Skin of body (tissue), 2 donors: ENCODE data around the gene MEGF9. TPM values are rescaled to one million over a fixed set of nuclear protein-coding genes. Genes with fewer than 3 reads are reported as not detected.
"Not testable (repeated sequence)": the region's sequence is repeated elsewhere in the genome, so short reads cannot be mapped to it uniquely, and the experiment has no call there.

Experiments
- DNase-seq: peaks from one replicate; lab custom pipeline; 2025; lab: John Stamatoyannopoulos, UW
- total RNA-seq: library from RNA; depleted of rRNA; stranded (reverse); fragments of >200 nt; gene quantifications from one replicate; pipeline ENCODE4 v1.2.3, GENCODE V29; 2014

MEGF9 gene
- total RNA-seq, result 24.2 TPM

DNA sequence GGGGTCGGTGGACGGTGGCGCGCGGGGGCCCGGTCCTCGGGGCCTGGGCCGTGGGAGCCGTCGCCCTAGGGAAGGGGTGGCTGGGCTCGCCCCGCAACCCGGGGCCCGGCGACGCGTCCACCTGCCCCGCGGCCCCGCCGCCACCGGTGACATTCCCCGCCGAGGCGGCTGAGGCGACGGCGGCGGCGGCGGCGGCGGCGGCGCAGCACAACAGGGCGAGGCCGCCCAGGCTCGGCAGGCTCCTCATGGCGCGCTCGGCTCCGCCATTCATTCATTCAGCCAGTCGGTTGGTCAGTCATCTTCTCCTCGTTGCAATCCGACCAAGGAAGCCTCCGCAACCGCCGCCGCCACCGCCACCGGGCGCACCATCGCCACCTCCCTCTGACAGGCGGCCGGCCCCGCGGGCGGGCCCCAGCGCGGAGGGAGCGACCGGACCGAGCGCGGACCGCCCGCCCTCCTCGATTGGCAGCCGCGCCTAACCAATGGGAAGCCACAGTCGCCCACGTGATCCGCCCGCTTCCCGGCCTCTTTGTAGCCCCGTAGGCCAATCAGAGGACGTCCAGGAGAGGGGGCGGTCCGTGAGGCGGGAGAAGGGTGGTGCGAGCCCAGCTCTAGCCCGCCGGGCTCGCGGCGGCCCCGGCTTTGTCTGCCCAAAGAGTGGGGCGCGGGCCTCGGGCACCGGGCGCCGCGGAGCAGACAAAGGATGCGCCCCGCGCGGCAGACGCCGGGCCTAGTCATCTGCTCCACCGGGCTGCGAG, at the start of gene MEGF9:
TSS of gene MEGF9 (minus strand) at position 383 of the 758 bp plus-strand sequence. CDS start at position 271, 112 bp downstream.
- peak; percentile 98 for DNase-seq

DNA sequence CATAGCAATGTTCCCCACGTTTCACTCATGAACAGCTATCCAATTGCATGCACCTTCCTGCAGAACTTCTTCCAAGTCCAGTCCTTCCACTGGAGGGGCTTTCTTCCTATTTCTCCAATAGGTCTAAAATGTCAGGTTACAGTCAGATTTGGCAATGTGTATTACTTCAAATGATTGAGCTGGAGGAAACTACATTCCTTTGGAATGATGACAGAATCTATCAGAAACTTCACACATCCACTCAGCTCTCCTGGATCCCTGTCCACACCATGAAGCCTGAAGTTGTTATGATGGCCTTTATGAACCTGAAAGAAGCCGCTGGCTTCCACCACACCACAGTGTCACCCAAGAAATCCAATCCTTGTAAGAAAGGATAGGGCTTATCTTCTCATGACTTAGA, 46.7 kb upstream of the MEGF9 start:
- no peak for DNase-seq

- DNase-seq, result no peak
These were observed 45.6 kb upstream of the MEGF9 start for GRCh38 chr9:120759755-120760400.

DNA sequence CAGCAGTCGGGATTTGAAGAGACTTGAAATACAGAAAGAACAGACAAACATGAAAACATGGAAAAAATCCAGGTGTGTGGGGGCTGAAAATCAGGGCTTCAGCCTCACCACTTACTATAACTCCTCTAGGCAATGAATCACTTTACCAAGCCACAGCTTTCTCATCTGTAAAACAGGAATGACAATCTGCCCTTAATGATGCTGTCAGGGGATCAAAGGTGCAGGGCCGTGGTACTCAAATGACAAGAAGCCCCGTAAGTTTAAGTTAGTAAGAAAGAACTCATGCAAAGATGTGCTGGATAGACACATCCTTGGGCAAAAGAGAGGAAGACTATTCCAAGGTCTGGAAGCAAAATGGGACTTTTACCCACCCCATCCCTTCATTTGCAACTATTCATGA, 44.3 kb upstream of the MEGF9 start:
- no peak for DNase-seq

DNA sequence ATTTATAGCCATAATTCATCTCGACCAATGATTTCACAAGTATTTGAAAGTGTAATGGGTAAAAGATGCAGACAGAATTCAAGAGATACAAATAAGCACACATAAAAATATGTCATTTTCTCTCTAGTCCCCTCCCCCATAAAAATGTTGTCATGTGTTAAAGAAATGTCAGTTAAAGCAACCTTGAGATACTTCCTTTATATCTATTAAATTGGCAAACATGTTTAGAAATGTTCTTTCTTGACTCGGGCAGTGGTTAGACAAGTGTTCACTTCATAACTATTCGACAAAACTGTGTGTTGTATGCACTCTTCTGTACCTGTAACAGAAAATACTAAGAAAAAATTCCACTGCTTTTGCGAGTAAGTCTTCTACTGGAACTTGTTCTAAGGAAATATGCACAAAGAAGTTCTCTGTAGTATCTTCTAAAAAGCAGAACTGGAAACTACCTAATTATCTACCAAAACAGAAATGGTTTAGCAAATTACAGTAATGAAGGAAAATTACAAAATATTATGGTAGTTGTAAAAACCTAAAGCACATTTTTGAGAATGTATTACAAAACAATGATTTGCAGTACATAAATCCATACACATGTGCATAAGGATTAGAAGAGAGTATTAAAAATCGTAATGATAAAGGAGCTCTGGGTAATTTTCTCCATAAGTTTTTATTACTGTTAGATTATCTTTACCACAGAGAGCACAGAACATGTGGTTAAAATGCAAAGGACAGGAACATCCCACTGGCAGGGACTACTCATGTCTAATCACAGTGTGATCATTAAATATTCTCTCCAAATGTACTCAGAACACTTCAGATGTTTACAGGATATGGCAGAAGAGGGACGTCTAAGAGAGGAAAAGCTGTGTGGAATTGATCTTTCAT, 43.0 kb upstream of the MEGF9 start:
- no peak for DNase-seq

GRCh38 chr9:120756531-120756930, 42.3 kb upstream of the MEGF9 start:
- no peak for DNase-seq

DNA sequence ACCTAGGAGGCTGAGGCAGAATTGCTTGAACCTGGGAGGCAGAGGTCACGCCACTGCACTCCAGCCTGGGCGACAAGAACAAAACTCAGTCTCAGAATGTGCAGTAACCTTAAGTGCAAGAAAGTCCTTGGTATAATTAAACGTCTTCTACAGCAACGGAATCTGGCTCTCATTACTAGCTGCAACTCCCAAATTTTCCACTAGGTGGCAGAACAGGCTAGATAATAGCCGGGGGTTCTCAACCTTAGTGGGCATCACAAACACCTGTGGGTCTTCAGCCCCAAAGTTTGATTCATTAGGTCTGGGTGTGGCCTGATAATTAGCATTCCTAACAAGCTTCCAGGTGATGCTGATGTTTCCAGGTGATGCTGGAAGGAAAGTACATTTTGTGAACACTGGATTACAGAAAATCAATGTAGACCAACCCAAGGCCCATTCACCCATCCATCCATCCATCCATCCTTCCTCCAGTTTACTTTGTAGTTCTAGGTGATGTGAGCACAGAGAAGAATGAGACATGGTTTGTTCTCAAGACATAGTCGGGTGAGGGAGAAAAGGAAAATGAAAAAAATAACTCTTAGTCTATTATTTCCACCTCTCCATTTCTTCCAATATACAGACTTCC, 41.7 kb upstream of the MEGF9 start:
- peak; percentile 29 for DNase-seq

DNA sequence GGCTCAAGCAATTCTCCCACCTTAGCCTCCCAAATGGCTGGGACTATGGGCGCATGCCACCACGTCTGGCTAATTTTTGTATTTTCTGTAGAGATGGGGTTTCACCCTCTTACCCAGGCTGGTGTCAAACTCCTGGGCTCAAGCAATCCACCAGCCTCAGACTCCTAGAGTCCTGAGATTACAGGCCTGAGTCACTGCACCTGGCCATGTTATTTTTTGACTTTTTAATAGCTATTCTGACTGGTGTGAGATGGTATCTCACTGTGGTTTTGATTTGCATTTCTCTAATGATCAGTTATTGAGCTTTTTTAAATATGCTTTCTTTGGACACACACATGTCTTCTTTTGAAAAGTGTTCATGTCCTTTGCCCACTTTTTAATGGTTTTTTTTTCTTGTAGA, 40.8 kb upstream of the MEGF9 start:
- DNase-seq, result no peak

- DNase-seq, result no peak
These were observed 36.2 kb upstream of the MEGF9 start for GRCh38 chr9:120750421-120750820.

DNA sequence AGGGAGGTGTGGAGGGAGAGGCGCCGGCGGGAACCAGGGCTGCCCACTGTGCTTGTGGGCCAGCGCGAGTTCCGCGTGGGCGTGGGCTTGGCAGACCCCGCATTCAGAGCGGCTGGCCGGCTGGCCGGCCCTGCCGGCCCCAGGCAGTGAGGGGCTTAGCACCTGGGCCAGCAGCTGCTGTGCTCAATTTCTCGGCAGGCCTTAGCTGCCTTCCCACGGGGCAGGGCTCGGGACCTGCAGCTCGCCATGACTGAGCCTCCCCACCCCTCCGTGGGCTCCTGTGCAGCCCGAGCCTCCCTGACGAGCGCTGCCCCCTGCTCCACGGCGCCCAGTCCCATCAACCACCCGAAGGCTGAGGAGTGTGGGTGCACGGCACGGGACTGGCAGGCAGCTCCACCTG, 32.1 kb upstream of the MEGF9 start:
- not testable (repeated sequence) for DNase-seq

GRCh38 chr9:120745278-120745677, 31.0 kb upstream of the MEGF9 start:
- no peak for DNase-seq

GRCh38 chr9:120742951-120743416, 28.7 kb upstream of the MEGF9 start:
- no peak for DNase-seq

- no peak for DNase-seq
These were observed 27.4 kb upstream of the MEGF9 start for GRCh38 chr9:120741701-120742100.

- DNase-seq, result no peak
These were observed 26.9 kb upstream of the MEGF9 start for GRCh38 chr9:120741191-120741590.

- DNase-seq, result no peak
These were observed 25.9 kb upstream of the MEGF9 start for GRCh38 chr9:120740132-120740531.

- DNase-seq, result no peak
These were observed 23.3 kb upstream of the MEGF9 start for GRCh38 chr9:120737416-120738165.

- no peak for DNase-seq
These were observed 22.6 kb upstream of the MEGF9 start for GRCh38 chr9:120736881-120737280.

GRCh38 chr9:120735415-120736126, 21.3 kb upstream of the MEGF9 start:
- DNase-seq, result no peak

DNA sequence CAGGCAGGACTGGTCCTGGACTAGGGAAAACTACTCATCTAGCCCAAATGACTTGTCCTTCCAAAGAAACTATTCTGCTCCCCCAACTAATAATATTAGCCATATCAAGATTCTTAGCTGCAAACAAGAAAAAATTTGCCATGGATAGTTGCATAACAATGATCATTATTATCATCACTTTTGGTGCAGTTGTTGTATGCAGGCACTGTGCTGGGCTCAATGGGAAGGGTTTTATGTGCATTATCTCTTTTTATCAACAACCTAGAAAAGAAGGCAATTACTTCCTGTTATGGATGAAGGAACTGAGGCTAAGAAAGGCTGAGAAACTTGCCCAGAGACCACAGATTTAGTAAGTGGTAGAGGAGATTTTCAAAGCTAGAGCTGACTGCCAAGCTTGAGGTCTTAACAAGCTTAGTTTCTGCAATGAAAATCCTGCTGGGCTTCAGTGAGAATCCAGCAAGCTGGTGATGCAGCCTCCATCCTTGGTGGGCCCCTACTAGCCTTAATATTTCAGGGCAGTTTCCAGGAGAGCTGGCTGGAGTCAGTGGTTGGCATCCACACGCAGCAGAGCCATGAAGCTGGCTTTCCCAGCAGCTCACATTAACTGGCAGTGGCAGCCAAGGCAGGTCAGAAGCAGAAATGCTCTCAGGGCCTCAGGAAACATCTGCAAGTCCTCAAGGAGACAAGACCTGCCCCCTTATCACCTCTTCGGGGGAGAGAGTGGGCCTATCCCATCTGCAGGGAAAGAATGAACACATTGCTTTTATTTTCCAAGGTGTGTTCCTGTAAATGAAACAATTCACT, 20.5 kb upstream of the MEGF9 start:
- DNase-seq, result no peak
